ENCODE measurements around the gene RCC1.

RCC1 gene

DNA sequence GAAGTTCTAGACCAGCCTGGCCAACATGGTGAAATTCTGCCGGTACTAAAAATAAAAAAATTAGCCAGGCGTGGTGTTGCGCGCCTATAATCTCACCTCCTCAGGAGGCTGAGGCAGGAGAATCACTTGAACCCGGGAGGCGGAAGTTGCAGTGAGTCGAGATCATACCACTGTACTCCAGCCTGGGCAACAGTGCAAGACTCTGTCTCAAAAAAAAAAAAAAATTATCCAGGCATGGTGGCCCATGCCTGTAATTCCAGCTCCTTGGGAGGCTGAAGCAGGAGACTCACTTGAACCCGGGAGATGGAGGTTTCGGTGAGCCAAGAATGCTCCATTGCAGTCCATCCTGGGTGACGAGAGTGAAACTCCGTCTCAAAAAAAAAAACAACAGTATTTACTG is 67.7 kb downstream of the RCC1 start:
- peaks cover 55% of the 10 kb centered on the region for H3K36me3 ChIP-seq (ENCODE audit: insufficient read depth, low read length)

DNA sequence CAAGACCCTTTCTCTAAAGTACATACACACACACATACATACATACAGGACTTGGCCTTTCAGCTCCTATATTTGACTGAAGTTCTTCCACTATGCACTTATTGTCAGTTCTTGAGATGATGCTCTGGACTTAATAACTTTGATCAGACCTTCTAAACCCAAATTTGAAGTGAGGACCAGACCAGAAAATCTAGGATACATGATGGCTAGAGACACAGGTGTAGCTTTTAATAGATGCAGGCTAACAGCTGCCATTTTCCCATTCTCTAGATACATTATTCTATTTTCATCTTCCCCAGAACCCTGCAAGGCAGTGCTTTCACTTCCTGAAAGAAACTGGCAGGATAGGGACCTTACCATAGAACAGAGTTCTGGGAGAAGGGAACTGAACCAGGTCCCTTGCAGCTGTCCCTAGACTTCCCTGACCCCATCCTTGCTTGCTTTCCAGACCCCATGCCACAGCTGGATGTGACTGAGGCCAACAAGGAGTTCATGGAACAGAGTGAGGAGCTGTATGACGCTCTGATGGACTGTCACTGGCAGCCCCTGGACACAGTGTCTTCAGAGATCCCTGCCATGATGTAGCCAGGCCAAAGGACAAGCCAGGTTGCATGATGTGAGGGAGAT is 71.3 kb downstream of the RCC1 start:
- Histone ChIP-seq H4K20me1 (ENCODE audit: insufficient read depth, low read length) (peaks cover 28% of the 10 kb centered on the region), H3K4me3 (ENCODE audit: low read depth in 1 of 2, low read length in 2 of 2) (no peak overlapping the region), H3K4me2 (ENCODE audit: insufficient read depth, low read length) (no peak overlapping the region), H3K27ac (ENCODE audit: low read length) (no peak overlapping the region), H3K4me1 (ENCODE audit: insufficient read depth, low read length) (peaks cover 29% of the 10 kb centered on the region), H3K27me3 (ENCODE audit: insufficient read depth, low read length, poor library complexity) (no peaks in the 10 kb centered on the region), H3K79me2 (ENCODE audit: insufficient read depth, low read length) (peaks cover 29% of the 10 kb centered on the region), H3K36me3 (ENCODE audit: insufficient read depth, low read length) (peaks cover 64% of the 10 kb centered on the region), H3K9me3 (ENCODE audit: insufficient read depth, low read length, severe bottlenecking) (no peaks in the 10 kb centered on the region), H2AFZ (ENCODE audit: low read depth, low read length) (no peak overlapping the region), H3K9ac (ENCODE audit: low read depth, low read length) (no peak overlapping the region)
- DNase-seq = peak; percentile 15
- TF ChIP-seq EZH2 (IDR thresholded peaks at IDR 0.05; ENCODE audit: borderline replicate concordance, low read depth, low read length, severe bottlenecking) = no peak
- TF ChIP-seq, protein P1, sequence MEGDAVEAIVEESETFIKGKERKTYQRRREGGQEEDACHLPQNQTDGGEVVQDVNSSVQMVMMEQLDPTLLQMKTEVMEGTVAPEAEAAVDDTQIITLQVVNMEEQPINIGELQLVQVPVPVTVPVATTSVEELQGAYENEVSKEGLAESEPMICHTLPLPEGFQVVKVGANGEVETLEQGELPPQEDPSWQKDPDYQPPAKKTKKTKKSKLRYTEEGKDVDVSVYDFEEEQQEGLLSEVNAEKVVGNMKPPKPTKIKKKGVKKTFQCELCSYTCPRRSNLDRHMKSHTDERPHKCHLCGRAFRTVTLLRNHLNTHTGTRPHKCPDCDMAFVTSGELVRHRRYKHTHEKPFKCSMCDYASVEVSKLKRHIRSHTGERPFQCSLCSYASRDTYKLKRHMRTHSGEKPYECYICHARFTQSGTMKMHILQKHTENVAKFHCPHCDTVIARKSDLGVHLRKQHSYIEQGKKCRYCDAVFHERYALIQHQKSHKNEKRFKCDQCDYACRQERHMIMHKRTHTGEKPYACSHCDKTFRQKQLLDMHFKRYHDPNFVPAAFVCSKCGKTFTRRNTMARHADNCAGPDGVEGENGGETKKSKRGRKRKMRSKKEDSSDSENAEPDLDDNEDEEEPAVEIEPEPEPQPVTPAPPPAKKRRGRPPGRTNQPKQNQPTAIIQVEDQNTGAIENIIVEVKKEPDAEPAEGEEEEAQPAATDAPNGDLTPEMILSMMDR (IDR thresholded peaks at IDR 0.05; ENCODE audit: borderline replicate concordance, extremely low read depth, low read length, poor library complexity, severe bottlenecking) = no peak
- ATAC-seq (ENCODE audit: insufficient read depth, low read depth) = no peak

More for the DNA sequence above, 67.7 kb downstream of the RCC1 start:
- DNase-seq = no peak
- peaks cover 1% of the 10 kb centered on the region; the same call in 1 of the 2 replicates for H4K20me1 ChIP-seq (ENCODE audit: insufficient read depth, low read length)
- H3K9ac ChIP-seq (ENCODE audit: low read depth, low read length) = no peak overlapping the region
- no peak for ATAC-seq (ENCODE audit: insufficient read depth, low read depth)
- no peaks in the 10 kb centered on the region for H3K9me3 ChIP-seq (ENCODE audit: insufficient read depth, low read length, severe bottlenecking)
- 0 out of 2 replicates have a peak, but pooled peaks cover under 1% of the 10 kb centered on the region for H3K4me1 ChIP-seq (ENCODE audit: insufficient read depth, low read length)
- TF ChIP-seq, protein P1 (IDR thresholded peaks at IDR 0.05; ENCODE audit: borderline replicate concordance, extremely low read depth, low read length, poor library complexity, severe bottlenecking) = no peak
- TF ChIP-seq EZH2 (IDR thresholded peaks at IDR 0.05; ENCODE audit: borderline replicate concordance, low read depth, low read length, severe bottlenecking) = no peak
- no peak overlapping the region for H3K27ac ChIP-seq (ENCODE audit: low read length)
- no peaks in the 10 kb centered on the region for H3K79me2 ChIP-seq (ENCODE audit: insufficient read depth, low read length)
- no peak overlapping the region for H3K4me3 ChIP-seq (ENCODE audit: low read depth in 1 of 2, low read length in 2 of 2)
- H3K27me3 ChIP-seq (ENCODE audit: insufficient read depth, low read length, poor library complexity) = no peaks in the 10 kb centered on the region
- no peak overlapping the region for H2AFZ ChIP-seq (ENCODE audit: low read depth, low read length)
- no peak overlapping the region for H3K4me2 ChIP-seq (ENCODE audit: insufficient read depth, low read length)

DNA sequence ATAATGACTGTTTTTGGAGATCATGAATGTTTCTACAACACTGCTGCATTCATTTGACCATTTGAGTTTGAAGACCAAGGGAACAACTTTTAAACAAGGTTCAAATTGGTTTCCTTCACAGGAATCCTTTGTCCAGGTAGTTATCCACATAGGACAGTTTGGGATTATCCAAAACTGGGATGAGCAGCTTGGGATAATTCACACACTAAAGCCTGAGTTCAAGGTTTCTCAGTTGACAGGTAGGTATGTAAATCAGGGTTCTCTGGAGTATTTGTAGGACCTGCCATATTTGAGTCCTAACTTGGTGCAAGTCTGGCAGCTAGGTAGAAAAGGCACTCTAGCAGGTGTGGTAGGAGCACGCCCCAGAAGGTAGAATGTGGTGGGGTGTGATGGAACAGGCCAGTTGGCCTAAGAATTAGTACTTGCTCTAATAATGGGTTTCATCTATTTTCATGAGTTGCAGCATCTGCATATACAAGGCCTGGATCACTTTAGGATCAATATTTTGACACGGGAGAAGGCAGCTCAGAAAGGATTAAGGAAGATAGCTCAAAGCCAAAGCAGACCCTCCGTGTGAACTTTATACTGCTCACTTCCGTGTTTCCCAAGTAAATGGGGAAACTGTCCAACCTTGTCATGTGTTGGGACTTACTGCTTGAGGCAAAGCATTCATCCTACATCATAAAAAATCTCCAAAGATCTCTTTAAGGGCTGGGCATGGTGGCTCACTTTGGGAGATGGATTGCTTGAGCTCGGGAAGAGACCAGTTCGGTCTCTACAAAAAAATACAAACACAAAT is 72.1 kb downstream of the RCC1 start:
- Histone ChIP-seq H3K36me3 (ENCODE audit: insufficient read depth, low read length) (peaks cover 63% of the 10 kb centered on the region), H3K79me2 (ENCODE audit: insufficient read depth, low read length) (peaks cover 29% of the 10 kb centered on the region), H3K27me3 (ENCODE audit: insufficient read depth, low read length, poor library complexity) (no peaks in the 10 kb centered on the region), H3K9ac (ENCODE audit: low read depth, low read length) (no peak overlapping the region), H3K9me3 (ENCODE audit: insufficient read depth, low read length, severe bottlenecking) (no peaks in the 10 kb centered on the region), H3K4me2 (ENCODE audit: insufficient read depth, low read length) (no peak overlapping the region), H2AFZ (ENCODE audit: low read depth, low read length) (no peak overlapping the region), H3K4me3 (ENCODE audit: low read depth in 1 of 2, low read length in 2 of 2) (no peak overlapping the region), H4K20me1 (ENCODE audit: insufficient read depth, low read length) (peaks cover 28% of the 10 kb centered on the region), H3K27ac (ENCODE audit: low read length) (no peak overlapping the region), H3K4me1 (ENCODE audit: insufficient read depth, low read length) (peaks cover 33% of the 10 kb centered on the region)
- ATAC-seq (ENCODE audit: insufficient read depth, low read depth) (no peak), DNase-seq (no peak)
- TF ChIP-seq, protein P1 (IDR thresholded peaks at IDR 0.05; ENCODE audit: borderline replicate concordance, extremely low read depth, low read length, poor library complexity, severe bottlenecking) = no peak
- no peak for TF ChIP-seq EZH2 (IDR thresholded peaks at IDR 0.05; ENCODE audit: borderline replicate concordance, low read depth, low read length, severe bottlenecking)
